Measurements from ENCODE around the gene ZDHHC3.
"Not testable (repeated sequence)": the region's sequence is repeated elsewhere in the genome, so short reads cannot be mapped to it uniquely, and the experiment has no call there.

Gene ZDHHC3

DNA sequence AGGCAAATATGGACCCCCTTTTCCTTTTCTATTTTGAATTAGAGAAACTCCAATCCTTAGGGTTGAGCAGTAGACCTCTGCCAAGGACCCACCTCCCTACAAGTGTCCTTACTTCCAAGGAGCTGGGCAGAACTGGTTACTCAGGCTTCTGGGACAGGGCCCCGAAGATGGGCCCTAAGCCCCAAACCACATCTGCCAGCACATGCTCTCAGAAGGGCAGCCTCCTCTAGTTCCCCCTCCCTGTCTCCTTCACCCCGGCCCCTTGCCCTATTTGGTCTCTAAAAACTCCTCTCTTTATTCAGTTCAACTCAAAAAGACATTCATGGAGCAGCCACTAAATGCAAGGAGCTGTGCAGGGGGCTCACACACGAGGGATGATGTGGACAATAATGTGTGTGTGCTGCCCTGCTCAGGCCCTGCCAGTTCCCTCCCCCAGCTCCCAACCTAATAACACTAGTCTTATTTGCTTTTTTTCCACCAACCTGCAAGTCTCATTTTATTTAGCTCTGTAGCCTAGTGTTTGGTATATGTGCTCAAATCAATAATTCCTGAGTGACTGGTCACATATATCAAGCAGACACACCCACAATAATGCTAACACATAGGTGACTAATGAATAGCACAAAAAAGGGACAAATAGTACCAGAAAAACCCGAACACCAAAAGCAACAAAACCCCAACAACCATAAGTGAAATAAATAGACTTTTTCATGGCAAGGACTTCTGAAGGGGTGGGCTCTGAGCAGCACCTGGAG, 12.2 kb downstream of the ZDHHC3 start:
- no peak for DNase-seq (ENCODE audit: low spot score)

DNA sequence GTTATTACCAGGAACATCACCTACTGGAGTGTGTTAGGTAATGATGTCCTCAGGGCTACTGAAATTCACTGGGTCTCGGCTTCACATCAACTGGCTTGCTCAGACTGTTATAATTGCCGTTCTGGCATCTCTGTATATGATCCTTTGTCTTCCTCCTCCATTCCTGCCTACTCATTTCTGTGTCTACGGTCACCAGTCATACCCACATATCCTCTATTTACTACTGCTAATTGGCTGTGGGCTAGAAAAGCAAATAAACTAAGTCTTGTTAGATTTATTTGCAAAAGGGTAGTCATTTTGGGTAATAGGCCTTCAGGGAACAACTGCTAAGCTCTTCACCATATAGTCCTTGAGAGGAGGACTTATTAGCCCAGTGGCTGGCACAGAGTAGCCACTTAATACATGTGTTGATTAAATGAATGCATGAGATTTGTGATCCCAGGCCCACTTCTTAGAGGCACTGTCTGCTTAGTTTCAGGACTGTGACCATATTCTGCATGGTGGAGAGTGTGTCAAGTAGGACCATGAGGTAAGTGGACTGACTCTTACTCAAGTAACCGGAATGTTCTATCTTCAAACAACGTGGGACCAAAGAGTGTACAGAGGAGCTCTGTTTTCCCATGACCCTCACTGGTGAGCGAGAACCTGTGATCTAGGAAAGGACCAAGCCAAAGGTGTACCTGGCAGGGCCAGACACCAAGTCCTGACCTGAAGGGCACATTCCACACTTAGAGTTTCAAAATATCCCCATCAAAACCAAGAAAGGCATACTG, 13.2 kb downstream of the ZDHHC3 start:
- no peak for DNase-seq (ENCODE audit: low spot score)

DNA sequence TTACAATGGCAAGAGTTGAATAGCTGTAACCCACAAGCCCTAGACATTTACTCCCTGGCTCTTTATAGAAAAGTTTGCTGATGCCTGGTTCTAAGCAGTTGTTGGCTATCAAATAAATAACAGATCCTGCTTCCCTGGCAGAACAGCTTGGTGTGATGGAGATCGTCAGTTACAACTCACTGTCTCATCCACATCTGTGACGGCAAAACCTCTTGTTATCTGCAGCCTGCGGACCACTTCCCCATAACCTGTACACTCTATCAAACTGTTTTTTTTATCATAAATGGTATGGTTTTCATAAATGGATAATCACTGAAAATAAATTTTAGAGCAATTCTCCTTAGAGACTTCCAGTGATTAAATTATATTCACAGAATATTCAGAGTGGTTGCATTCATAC, 14.1 kb downstream of the ZDHHC3 start:
- no peak for DNase-seq (ENCODE audit: low spot score)

DNA sequence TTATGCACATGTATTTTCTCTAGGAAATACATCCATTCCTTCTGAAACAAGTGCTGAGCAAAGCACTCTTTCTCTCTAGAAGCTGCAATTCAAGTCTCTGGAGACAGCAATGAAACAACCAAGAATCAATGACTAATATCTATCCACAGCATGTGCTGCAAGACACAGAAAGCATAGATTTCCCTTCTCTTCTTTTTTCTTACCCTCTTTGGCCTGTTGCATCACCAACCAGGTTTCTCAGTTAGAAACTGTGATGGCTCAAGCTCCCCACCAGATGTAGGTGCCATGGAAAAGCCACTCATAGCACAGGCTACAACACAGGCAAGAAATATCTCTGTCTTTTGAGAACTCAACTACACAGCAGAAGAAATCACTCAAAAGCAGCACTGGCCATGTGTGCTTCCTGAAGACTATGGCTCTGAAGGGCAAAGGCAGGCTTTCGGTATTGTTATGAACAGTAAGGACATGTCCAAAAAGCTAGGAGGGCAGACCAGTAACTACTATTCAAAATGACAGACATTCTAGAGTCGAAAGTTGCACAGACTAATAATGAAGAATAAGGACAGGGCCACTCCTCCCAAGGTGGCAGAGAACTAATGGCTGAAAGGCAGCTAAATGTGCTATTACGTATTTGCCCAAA, 15.5 kb downstream of the ZDHHC3 start:
- DNase-seq (ENCODE audit: low spot score): no peak

DNA sequence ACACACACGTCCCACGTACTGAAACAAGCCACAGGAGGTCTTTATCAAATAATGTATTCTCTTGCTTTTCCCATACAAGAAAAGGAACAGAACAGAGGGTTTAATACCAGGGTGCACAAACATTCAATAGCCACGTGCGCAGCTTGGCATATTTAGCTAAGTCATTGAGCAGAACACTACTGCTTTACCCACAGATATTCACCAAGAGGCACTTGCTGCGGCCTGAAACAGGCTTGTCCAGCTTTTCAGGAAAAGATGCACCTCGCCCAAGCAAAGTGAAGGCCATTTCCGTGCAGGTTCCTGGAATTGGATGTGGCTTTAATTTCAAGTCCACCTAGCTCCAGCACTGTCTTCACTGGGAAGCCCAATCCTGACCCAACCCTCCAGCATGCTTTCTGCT, 17.6 kb downstream of the ZDHHC3 start:
- no peak for DNase-seq (ENCODE audit: low spot score)

DNA sequence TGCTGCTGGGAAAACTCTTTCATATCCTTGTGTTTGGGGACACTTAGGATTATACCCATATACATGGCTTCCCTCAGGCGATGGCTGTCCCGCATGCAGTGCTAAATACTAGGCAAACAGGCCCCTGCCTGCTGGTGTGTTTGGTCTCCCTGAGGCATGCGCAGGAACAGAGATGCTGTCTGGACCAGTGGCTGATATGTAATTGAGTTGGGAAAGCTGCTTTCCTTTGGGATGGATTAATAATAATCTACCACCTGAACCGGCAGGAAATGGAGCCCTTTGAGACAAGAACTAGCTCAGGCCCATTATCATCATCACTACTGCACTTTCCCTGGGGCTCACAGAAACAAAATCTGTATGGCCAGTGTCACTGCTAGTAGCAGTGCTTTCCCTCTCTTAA, 18.0 kb downstream of the ZDHHC3 start:
- no peak for DNase-seq (ENCODE audit: low spot score)

DNA sequence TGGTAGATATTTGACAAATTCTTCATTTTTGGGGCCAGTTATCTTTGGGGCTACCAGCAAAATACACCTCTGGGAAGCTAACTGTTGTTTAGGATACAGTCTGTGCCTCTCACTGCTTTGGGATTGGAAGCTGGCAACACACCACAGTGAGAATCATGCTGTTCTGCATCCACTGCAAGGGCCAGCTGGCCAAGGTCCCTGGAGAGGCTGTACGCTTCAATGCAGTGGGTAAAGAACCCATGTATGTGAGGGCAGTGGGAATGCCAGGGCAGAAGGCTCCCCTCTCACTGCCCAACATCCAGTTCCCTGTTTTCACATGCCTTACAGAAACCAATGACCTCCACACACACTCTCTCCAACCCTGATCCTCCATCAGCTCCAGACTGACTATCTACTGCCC, 20.1 kb downstream of the ZDHHC3 start:
- DNase-seq (ENCODE audit: low spot score): no peak

DNA sequence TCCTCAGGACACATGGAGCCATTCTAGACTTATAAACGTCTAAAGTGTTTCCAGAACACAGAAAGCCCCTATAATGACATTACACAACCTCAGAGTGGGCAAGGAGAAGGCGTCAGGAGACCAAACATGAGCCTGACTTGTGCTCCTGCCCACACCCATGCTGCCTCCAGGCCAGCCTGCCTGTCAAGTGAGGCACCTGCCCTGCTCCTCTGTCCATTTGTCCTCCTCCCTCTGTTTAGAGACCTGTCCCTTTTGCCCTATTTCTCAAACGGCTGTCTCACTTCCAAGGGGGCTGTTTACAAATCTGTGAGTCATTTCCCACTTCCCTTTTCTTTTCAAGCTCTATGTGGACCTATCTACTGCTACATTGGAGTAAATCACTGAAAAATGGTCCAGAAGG, 21.0 kb downstream of the ZDHHC3 start:
- DNase-seq (ENCODE audit: low spot score): no peak

DNA sequence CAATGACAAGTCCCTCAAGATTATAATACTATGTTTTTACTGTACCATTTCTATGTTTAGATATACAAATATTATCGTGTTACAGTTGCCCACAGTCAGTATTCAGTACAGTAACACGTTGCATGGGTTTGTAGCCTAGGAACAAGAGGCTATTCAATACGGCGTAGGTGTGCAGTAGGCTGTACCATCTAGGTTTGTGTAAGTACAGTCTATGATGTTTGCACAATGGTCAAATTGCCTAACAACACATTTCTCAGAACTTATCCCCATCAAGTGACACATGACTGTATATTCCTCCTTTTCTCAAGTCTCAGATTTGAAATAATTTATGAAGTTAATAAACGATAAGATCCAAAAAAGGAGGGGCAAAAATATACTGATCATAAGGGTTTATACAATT, 21.7 kb downstream of the ZDHHC3 start:
- DNase-seq (ENCODE audit: low spot score): no peak

DNA sequence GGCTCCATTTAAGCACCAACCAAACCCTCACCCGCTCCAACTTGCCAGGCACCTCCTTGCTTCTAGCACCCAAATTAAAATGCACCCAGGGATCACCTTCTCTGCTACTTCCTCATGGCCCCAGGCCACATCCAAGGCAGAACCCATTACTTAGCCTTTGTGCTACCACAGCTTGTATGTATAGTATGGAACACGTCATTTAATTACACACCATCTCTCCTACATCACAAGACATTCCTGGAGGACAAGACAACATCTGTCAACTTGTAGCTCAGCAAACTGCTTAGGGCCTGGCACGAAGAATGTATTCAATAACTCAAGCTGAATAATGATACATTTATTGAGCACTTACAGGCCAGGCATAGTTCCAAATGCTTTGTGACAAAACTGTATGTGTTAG, 23.3 kb downstream of the ZDHHC3 start:
- no peak for DNase-seq (ENCODE audit: low spot score)

DNA sequence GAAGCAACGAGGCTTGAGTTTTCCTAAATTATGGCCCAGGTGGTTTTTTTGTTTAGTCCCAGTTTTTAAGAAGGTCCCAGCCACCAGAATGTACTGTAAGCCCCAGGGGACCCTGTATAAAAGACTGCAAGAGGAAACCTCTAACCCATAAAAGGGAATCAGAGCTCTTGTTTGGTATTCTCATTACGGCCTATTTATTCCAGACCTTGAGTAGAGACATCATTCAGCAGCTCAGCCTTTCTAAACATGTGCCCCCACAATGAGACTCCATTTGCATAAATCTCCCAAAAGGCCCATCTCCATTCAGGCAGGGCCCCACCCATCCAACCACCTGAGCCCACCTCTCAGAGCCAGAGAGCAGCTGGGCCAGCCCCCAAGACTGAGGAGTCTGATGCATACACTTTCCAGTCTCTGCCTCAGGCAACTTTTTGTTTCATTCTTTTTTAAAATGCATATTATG, 25.7 kb downstream of the ZDHHC3 start:
- DNase-seq (ENCODE audit: low spot score): no peak

DNA sequence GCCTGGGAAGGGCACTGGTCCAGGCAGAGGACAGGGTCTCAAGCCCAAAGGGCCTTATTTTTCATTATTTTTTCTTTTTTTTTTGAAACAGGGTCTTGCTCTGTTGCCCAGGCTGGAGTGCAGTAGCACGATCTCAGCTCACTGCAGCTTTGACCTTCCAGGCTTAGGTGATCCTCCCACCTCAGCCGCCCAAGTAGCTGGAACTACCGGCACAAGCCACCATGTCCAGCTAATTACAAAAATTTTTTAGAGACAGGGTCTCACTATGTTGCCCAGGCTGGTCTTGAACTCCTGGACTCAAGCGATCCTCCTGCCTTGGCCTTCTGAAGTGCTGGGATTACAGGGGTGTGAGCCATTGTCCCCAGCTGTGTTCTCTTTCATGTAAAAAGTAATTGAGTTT, 26.2 kb downstream of the ZDHHC3 start:
- not testable (repeated sequence) for DNase-seq (ENCODE audit: low spot score)

DNA sequence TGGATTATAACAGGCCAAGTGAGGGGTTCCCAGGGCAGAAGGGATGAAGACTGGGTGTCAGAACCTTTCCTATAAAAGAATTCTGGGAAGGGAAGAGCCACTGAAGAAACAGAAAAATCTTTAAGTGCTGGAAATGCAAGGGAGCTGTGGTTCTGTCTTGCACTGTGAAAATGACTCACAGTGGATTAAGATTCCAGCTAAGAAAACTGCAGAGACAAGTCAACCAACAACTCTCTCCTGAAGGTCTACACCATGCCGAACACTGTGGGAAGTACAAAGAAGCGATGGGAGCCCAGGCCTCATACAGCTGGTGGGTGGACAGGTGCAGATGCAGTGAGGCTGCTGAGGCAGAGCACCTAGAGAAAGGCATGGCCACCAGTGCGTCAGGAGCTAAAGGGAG, 27.7 kb downstream of the ZDHHC3 start:
- DNase-seq (ENCODE audit: low spot score): no peak

DNA sequence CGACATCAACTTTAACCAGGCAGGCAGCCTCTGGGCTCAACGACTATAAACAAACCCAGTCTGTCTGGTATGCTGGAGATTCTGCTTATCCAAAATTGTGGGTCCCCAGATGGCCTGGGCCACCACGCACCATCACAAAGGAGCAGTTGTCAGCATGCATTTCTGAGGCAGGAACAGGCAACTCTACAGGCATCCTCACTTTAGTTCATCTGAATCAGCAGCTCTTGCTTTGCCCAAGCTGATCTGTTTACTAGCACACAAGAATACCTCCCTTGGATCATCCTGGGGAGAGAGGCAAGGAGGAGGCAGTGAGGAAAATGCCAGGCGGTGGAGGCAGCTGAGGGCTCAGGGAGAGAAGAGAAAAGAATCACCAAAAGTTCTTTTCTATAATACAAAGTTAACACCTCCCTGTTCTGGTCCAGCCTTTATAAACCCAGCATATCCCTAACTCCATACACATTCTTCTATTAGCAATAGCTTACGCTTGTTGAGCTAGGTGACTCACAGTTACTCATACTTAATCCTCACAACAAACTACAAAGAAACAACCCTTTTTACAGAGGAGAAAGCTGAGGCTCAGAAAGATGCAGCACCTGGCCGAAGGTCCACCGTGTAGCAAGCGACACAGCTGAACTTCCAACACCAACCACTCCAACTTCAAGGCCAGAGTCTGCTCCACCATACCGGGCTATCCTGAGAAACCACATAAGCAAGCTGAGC, 33.6 kb downstream of the ZDHHC3 start:
- no peak for DNase-seq (ENCODE audit: low spot score)

DNA sequence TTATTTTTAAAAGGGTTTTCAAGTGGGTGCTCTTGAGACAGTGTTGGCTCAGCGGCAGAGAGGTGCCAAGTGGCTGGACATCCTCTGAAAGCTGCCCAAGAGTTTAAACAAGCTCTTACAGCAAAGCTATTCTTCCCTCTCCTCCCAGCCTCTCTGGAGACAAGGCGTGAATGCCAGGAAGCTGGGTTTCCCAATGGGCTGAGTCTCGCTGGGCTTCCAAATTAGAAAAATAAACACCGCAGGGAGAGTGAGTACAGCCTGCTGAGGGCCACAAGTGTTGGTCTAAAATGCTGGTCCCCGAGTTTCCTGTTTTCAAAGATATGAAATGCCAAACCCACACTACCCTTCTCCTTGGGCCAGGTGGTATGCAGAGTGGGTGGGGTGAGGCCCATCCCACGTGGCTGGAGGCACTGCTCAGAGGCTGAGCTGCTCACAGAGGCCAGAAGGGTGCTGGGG, 36.4 kb downstream of the ZDHHC3 start:
- no peak for DNase-seq (ENCODE audit: low spot score)

DNA sequence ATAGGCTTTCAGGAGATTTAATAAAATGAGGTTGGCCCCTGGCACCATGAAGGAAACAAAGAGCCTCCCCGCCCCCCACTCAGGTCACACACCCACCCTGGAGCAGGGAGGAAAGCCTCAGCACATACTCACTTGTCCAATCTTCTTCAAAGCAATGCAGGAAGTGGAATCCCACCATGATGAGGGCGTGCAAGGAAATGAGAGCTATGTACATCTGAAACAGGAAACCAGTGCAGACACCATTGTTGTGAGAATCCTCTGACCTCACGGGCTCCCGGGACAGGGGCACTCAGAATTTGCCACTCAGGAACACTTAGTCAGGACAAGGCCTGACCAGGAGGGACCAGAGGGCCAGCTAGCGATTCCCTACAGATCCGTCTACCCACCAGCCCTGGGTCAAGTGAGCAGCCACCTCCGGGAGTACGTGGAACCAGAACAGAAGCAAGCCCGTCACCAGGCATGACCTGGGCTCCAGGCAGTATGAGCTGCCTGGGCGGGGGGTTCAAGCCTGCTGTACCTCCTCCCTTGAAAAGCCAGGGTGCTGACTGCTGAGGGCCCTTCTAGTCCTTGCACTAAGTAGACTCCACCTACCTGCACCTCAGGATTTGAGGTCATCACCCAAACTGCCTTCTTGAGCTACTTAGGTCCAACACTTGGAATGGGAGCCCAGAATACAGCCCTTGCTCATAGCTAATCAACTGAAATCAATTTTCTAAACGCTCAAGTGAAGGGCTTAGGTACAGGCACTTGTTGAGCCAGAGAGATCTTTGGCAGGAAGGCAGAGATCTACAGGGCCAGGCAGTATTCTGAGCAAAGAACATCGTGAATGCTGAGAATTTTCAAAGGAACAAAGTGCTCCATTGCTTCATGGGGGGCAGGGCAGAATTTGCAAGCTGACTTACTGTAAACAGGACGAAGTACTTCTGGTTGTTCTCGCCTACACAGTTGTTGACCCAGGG, 42.7 kb downstream of the ZDHHC3 start:
- no peak for DNase-seq (ENCODE audit: low spot score)

DNA sequence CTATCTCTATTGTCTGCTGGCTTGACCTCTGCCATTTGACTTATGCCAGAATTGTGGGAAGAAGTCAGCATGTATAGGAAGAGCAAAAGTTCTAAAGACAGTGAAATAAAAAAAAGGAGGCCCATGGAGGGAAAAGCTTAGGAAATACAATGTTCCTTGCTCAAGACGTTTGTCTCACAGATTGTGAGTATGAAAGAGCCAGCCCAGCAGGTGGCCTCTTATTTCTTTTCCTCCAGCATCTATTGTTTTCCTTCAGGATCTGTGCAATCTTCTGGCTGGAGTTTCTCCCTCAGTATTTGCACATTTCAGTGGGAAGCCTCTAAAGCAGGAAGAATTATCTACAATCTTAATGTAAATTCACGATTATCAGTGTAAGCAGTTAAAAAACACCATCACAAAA, 43.7 kb downstream of the ZDHHC3 start:
- DNase-seq (ENCODE audit: low spot score): no peak

DNA sequence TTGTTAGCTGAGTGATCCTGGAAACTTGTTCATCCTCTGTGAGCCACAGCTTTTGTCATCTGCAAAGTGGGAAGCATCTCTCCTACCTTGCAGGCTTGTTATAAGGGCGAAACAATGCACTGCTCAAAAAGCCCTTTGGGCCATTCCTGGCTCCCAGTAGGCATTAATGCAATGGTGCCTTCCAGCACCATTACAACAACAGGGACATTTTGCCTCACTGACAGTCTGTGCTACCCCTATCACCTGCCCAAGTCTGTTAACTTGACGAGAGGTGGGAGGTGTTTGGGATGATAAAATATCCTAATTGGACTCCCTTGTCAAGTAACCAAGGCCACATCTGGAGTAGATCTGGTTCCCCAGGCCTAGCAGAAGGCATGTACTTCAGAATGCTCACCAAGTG, 44.2 kb downstream of the ZDHHC3 start:
- no peak for DNase-seq (ENCODE audit: low spot score)

DNA sequence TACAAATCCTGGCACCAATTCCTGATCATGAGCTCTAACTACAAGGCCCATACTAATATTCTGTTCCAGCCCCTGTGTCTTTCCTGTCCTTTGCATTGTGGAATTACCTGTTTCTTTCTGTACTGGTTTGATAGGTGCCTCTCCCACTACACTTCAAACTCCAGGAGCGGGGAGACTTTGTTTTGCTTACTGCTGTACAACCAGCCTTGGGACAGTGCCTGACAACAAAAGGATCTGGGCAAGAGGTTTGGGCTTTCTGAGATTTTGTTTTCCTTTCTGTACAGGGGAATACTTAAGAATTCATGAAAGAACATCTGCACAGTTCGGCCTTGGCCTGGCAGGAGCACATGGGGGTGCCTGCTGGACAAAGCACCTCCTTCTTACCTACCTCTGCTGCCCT, 45.1 kb downstream of the ZDHHC3 start:
- DNase-seq (ENCODE audit: low spot score): no peak

DNA sequence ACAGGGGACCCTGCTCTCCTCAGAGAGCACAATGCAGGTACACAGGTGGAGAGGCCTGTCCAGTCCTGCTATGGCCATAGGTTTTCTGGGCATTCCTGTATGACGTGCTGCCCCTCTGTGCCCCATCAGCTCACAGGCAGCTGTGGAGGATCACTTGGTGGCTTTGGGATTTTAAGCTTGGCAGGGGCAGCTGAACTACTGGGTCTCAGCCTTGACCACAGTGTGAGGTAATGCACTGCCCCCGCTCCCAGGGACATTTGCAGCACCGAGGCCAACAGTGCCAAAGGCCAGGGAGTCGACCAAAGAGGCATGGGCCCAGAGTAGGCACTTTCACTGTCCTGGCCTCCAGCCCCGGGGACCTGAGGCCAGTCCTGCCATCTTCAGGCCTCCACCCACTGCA, 46.2 kb downstream of the ZDHHC3 start:
- no peak for DNase-seq (ENCODE audit: low spot score)

DNA sequence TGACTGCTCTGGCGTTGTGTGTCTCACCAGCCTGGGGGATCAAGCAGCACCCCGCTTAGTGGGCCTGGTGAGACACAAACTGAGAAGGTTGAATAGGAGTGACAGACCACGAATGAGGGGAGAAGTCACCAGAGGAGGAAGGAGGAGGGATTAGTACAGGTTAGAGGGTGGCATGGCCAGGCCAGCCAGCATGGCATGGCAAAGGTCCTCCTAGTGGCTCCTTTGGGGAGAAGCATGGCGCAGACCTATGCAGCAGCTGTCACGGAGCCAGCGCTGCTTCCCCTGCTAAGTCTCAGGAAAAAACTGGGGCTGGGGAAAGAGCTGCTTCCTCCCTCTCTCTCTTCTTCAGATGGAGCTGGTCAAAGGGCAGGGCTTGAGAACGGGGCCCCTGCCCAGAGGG, 48.6 kb downstream of the ZDHHC3 start:
- DNase-seq (ENCODE audit: low spot score): no peak

Data from CD4-positive, alpha-beta T cell treated with Interleukin-2 at 100 ng/mL for 4 hours (primary cell).